NCI-H128 (cell line): ENCODE data around the gene FOXP3.

Experiments used
- DNase-seq: peaks from one replicate; lab custom pipeline; 2025; ENCODE audit not compliant: unreplicated experiment; lab: John Stamatoyannopoulos, UW

The FOXP3 gene

GRCh38 chrX:49250578-49250977, 13.9 kb downstream of the FOXP3 start:
- DNase-seq = no peak

- no peak for DNase-seq
Measured at GRCh38 chrX:49250066-49250465, 14.4 kb downstream of the FOXP3 start.

GRCh38 chrX:49249616-49250015, 14.9 kb downstream of the FOXP3 start:
- DNase-seq = no peak

- DNase-seq = no peak
Measured at GRCh38 chrX:49249071-49249470, 15.4 kb downstream of the FOXP3 start.

- no peak for DNase-seq
Measured at GRCh38 chrX:49247916-49248811, 16.3 kb downstream of the FOXP3 start.

GRCh38 chrX:49247346-49247745, 17.2 kb downstream of the FOXP3 start:
- no peak for DNase-seq

- DNase-seq = no peak
Measured at GRCh38 chrX:49246541-49246940, 18.0 kb downstream of the FOXP3 start.

GRCh38 chrX:49244207-49244606, 20.3 kb downstream of the FOXP3 start:
- no peak for DNase-seq

GRCh38 chrX:49243166-49243565, 21.3 kb downstream of the FOXP3 start:
- no peak for DNase-seq

GRCh38 chrX:49242545-49243066, 21.9 kb downstream of the FOXP3 start:
- DNase-seq = no peak

- no peak for DNase-seq
Measured at GRCh38 chrX:49238735-49239134, 25.8 kb downstream of the FOXP3 start.

- no peak for DNase-seq
Measured at GRCh38 chrX:49237060-49237459, 27.4 kb downstream of the FOXP3 start.

- DNase-seq = no peak
Measured at GRCh38 chrX:49233887-49234555, 30.5 kb downstream of the FOXP3 start.

GRCh38 chrX:49233176-49233575, 31.3 kb downstream of the FOXP3 start, which contains the start of gene CACNA1F:
Gene CACNA1F, minus strand, starts transcription at chrX:49233340. Its CDS starts 31 bp downstream, at chrX:49233309.
- DNase-seq = no peak

- DNase-seq = no peak
Measured at GRCh38 chrX:49232525-49232924, 32.0 kb downstream of the FOXP3 start.

GRCh38 chrX:49231333-49232000, 33.0 kb downstream of the FOXP3 start:
- no peak for DNase-seq

- DNase-seq = peak; percentile 23
Measured at GRCh38 chrX:49230500-49231232, 33.8 kb downstream of the FOXP3 start.

GRCh38 chrX:49228185-49228584, 36.3 kb downstream of the FOXP3 start:
- DNase-seq = no peak

GRCh38 chrX:49227726-49228125, 36.8 kb downstream of the FOXP3 start:
- DNase-seq = no peak

- DNase-seq = no peak
Measured at GRCh38 chrX:49226946-49227345, 37.6 kb downstream of the FOXP3 start.

- DNase-seq = no peak
Measured at GRCh38 chrX:49225858-49226257, 38.7 kb downstream of the FOXP3 start.
